K562 (cell line): ENCODE results near the gene PACS2.

Experiments
- EHMT2 ChIP-seq: fragments of 450-650 bp; IDR thresholded peaks from 2 replicates; pipeline ENCODE4 v1.6.1; 2018; ENCODE audit warnings: antibody characterized with exemption
- EZH2 ChIP-seq: IDR thresholded peaks from 2 replicates; pipeline ENCODE4 v1.6.1; 2012; ENCODE audit warnings: low read depth, mild to moderate bottlenecking, inconsistent platforms, low read length, borderline replicate concordance
- GABPA ChIP-seq: fragments of 200-800 bp; sonication (Bioruptor generic); conservative IDR thresholded peaks from 2 replicates; pipeline ENCODE4 v1.6.1; 2016; ENCODE audit warnings: low read depth, missing genetic modification characterization, missing compliant biosample characterization
- HIVEP1 ChIP-seq: fragments of 250-450 bp; sonication (Bioruptor Pico); IDR thresholded peaks from 2 replicates; pipeline ENCODE4 v1.4.0; 2020; ENCODE audit warnings: mild to moderate bottlenecking
- MTA3 ChIP-seq: fragments of 450-650 bp; formaldehyde crosslinking; IDR thresholded peaks from 2 replicates; pipeline ENCODE4 v1.6.1; 2017; ENCODE audit warnings: mild to moderate bottlenecking, borderline replicate concordance
- POLR2AphosphoS5 ChIP-seq: IDR thresholded peaks from 2 replicates; pipeline ENCODE4 v1.6.1; 2011; ENCODE audit warnings: mild to moderate bottlenecking, low read depth, low read length, moderate library complexity; ENCODE audit not compliant: control insufficient read depth, insufficient read depth
- SMC3 ChIP-seq: conservative IDR thresholded peaks from 2 replicates; pipeline ENCODE4 v1.6.1; 2011; ENCODE audit warnings: low read depth, low read length, improper control_type of control experiment; ENCODE audit not compliant: insufficient read depth
- TCF3 ChIP-seq: sonication (generic); formaldehyde crosslinking; IDR thresholded peaks from 2 replicates; pipeline ENCODE4 v1.4.0; 2020; ENCODE audit warnings: mild to moderate bottlenecking, missing genetic modification reagents
- ZC3H4 ChIP-seq: sonication (generic); formaldehyde crosslinking; IDR thresholded peaks from 2 replicates; pipeline ENCODE4 v1.9.0; 2021; ENCODE audit warnings: missing genetic modification reagents, borderline replicate concordance
- TF ChIP-seq, protein P1 (sequence below): fragments of 450-650 bp; IDR thresholded peaks from 2 replicates; pipeline ENCODE4 v1.6.1; 2016; ENCODE audit warnings: missing biosample characterization, missing genetic modification characterization
- TF ChIP-seq, protein P2 (sequence below): fragments of 450-650 bp; conservative IDR thresholded peaks from 2 replicates; pipeline ENCODE4 v1.6.1; 2016; ENCODE audit warnings: missing genetic modification characterization, low read depth, mild to moderate bottlenecking, missing compliant biosample characterization, moderate library complexity
- TF ChIP-seq, protein P3 (sequence below): sonication (generic); formaldehyde crosslinking; IDR thresholded peaks from 2 replicates; pipeline ENCODE4 v1.8.0; 2023; ENCODE audit warnings: missing genetic modification reagents, mild to moderate bottlenecking, borderline replicate concordance

DNA sequence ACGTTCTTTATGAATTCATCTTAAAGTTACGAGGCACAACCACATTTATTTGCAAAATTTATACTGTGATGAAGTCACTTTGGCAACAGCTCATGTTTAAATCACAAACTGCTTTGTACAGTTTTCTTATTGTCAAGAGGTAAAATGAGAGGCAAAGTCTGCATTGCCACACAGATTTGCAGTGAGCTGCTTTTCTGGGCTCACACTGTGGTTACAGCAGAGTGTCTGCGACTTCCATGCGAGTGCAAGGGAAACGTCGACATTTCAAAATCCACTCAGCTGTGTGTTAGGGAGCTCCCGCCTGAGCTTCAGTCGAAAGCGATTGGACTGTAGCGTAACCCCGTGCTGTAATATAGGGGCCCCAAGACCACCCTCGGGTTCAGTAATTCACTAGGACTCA lies 118.1 kb downstream of the PACS2 start:
- TF ChIP-seq, protein P1, sequence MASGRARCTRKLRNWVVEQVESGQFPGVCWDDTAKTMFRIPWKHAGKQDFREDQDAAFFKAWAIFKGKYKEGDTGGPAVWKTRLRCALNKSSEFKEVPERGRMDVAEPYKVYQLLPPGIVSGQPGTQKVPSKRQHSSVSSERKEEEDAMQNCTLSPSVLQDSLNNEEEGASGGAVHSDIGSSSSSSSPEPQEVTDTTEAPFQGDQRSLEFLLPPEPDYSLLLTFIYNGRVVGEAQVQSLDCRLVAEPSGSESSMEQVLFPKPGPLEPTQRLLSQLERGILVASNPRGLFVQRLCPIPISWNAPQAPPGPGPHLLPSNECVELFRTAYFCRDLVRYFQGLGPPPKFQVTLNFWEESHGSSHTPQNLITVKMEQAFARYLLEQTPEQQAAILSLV (tag) = no peak
- no peak for TF ChIP-seq TCF3 (CRISPR knock-in tag)
- no peak for TF ChIP-seq POLR2AphosphoS5
- TF ChIP-seq MTA3 = no peak
- TF ChIP-seq ZC3H4 (CRISPR knock-in tag) = no peak
- no peak for TF ChIP-seq HIVEP1
- no peak for TF ChIP-seq SMC3
- TF ChIP-seq EZH2 = no peak
- TF ChIP-seq, protein P2, sequence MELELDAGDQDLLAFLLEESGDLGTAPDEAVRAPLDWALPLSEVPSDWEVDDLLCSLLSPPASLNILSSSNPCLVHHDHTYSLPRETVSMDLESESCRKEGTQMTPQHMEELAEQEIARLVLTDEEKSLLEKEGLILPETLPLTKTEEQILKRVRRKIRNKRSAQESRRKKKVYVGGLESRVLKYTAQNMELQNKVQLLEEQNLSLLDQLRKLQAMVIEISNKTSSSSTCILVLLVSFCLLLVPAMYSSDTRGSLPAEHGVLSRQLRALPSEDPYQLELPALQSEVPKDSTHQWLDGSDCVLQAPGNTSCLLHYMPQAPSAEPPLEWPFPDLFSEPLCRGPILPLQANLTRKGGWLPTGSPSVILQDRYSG (tag) = no peak
- no peak for TF ChIP-seq EHMT2
- TF ChIP-seq, protein P3, sequence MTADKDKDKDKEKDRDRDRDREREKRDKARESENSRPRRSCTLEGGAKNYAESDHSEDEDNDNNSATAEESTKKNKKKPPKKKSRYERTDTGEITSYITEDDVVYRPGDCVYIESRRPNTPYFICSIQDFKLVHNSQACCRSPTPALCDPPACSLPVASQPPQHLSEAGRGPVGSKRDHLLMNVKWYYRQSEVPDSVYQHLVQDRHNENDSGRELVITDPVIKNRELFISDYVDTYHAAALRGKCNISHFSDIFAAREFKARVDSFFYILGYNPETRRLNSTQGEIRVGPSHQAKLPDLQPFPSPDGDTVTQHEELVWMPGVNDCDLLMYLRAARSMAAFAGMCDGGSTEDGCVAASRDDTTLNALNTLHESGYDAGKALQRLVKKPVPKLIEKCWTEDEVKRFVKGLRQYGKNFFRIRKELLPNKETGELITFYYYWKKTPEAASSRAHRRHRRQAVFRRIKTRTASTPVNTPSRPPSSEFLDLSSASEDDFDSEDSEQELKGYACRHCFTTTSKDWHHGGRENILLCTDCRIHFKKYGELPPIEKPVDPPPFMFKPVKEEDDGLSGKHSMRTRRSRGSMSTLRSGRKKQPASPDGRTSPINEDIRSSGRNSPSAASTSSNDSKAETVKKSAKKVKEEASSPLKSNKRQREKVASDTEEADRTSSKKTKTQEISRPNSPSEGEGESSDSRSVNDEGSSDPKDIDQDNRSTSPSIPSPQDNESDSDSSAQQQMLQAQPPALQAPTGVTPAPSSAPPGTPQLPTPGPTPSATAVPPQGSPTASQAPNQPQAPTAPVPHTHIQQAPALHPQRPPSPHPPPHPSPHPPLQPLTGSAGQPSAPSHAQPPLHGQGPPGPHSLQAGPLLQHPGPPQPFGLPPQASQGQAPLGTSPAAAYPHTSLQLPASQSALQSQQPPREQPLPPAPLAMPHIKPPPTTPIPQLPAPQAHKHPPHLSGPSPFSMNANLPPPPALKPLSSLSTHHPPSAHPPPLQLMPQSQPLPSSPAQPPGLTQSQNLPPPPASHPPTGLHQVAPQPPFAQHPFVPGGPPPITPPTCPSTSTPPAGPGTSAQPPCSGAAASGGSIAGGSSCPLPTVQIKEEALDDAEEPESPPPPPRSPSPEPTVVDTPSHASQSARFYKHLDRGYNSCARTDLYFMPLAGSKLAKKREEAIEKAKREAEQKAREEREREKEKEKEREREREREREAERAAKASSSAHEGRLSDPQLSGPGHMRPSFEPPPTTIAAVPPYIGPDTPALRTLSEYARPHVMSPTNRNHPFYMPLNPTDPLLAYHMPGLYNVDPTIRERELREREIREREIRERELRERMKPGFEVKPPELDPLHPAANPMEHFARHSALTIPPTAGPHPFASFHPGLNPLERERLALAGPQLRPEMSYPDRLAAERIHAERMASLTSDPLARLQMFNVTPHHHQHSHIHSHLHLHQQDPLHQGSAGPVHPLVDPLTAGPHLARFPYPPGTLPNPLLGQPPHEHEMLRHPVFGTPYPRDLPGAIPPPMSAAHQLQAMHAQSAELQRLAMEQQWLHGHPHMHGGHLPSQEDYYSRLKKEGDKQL = no peak
- TF ChIP-seq GABPA (tag) = no peak
